ENCODE results near the gene TBC1D22A. TPM values are rescaled to one million over a fixed set of nuclear protein-coding genes. Genes with fewer than 3 reads are reported as not detected.

TBC1D22A gene
- total and polyA plus RNA-seq, 2 donors (not counting 3 experiments of a cell fraction or from before 2014, with no cell fraction given) = 26.1 to 32.4 TPM

DNA sequence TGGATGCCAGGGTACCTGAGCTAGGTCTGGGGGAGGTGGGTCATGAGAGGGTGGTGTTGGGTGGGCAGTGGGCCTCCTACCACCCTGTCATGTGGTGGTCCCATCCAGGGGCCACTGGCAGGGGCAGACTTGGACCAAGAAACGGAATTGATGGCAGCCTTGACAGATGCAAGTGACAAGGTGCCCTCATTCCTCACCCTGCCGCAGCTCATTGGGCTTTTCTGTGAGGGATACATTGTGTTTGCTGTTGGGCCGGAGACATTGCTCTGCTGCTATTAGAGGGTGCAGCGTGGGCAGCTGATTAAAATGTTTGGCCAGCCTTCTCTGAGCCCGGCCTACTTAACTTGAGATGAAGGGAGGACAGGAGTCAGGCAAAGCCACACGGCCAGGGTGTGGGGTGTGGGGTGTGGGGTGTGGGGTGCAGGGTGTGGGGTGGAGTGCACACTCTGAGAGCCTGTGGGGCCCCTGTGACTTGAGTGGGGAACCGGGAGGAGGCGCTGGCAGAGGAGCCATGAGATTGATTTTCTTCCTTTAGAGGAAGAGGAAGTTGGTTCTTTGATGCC lies 351.5 kb downstream of the TBC1D22A start:
- no peaks in the 10 kb centered on the region for H4K20me1 ChIP-seq (replicated peaks; ENCODE audit: control insufficient read depth, extremely low read depth, insufficient read depth, low read length)
- POLR2A ChIA-PET = no interaction called here
- H3K9ac ChIP-seq (replicated peaks; ENCODE audit: extremely low read depth, insufficient read depth, low read length) = no peak overlapping the region
- H3K27me3 ChIP-seq (ENCODE audit: control insufficient read depth in 2 of 2, insufficient read depth in 2 of 2, low read length in 2 of 2) = no peaks in the 10 kb centered on the region
- H3K4me2 ChIP-seq (ENCODE audit: insufficient read depth, low read length) = no peak overlapping the region
- no peak overlapping the region for H3K27ac ChIP-seq (ENCODE audit: insufficient read depth, low read depth, low read length)
- FAIRE-seq (no peak), DNase-seq (ENCODE audit: low read depth, low spot score) (no peak)
- CTCF ChIA-PET = no interaction called here
- H3K9me3 ChIP-seq (replicated peaks; ENCODE audit: control insufficient read depth, insufficient read depth, low read length) = no peaks in the 10 kb centered on the region
- H3K4me1 ChIP-seq (ENCODE audit: control insufficient read depth, extremely low read depth, insufficient read depth, low read length) = no peaks in the 10 kb centered on the region
- H3K9me1 ChIP-seq (replicated peaks; ENCODE audit: control insufficient read depth, extremely low read depth, insufficient read depth, low read length) = no peaks in the 10 kb centered on the region
- no peaks in the 10 kb centered on the region for H3K79me2 ChIP-seq (ENCODE audit: control insufficient read depth, insufficient read depth, low read length)
- no peak for TF ChIP-seq FOS (IDR thresholded peaks at IDR 0.05; ENCODE audit: borderline replicate concordance, insufficient read depth, low read length)
- no peak for TF ChIP-seq POLR2A (IDR thresholded peaks at IDR 0.05; ENCODE audit: low read depth, low read length)
- TF ChIP-seq GATA2 (IDR thresholded peaks at IDR 0.05; ENCODE audit: insufficient read depth, insufficient read length, low read depth, low read length) = no peak
- no peak for TF ChIP-seq MAX (IDR thresholded peaks at IDR 0.05; ENCODE audit: insufficient read depth, insufficient read length)
- no peak for TF ChIP-seq MYC (IDR thresholded peaks at IDR 0.05; ENCODE audit: low read depth, low read length)
- no peak for TF ChIP-seq EZH2 (IDR thresholded peaks at IDR 0.05; ENCODE audit: borderline replicate concordance, low read depth, low read length, severe bottlenecking)
- TF ChIP-seq, protein P1, sequence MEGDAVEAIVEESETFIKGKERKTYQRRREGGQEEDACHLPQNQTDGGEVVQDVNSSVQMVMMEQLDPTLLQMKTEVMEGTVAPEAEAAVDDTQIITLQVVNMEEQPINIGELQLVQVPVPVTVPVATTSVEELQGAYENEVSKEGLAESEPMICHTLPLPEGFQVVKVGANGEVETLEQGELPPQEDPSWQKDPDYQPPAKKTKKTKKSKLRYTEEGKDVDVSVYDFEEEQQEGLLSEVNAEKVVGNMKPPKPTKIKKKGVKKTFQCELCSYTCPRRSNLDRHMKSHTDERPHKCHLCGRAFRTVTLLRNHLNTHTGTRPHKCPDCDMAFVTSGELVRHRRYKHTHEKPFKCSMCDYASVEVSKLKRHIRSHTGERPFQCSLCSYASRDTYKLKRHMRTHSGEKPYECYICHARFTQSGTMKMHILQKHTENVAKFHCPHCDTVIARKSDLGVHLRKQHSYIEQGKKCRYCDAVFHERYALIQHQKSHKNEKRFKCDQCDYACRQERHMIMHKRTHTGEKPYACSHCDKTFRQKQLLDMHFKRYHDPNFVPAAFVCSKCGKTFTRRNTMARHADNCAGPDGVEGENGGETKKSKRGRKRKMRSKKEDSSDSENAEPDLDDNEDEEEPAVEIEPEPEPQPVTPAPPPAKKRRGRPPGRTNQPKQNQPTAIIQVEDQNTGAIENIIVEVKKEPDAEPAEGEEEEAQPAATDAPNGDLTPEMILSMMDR (IDR thresholded peaks at IDR 0.05; ENCODE audit: extremely low read depth in 1 of 2, insufficient read depth in 1 of 2, low read depth in 1 of 2, low read length in 2 of 2) = no peak
- no peak for TF ChIP-seq POLR2AphosphoS5 (IDR thresholded peaks at IDR 0.05; ENCODE audit: insufficient read depth, low read depth, low read length)
- no peak for TF ChIP-seq JUN (IDR thresholded peaks at IDR 0.05; ENCODE audit: borderline replicate concordance, insufficient read depth, insufficient read length, low read depth)
- no peak overlapping the region for H3K4me3 ChIP-seq (replicated peaks in 1 of 3; ENCODE audit: insufficient read depth in 1 of 3, low read depth in 1 of 3, low read length in 3 of 3)
- peaks cover 0 to 5% of the 10 kb centered on the region in 2 experiments for H3K36me3 ChIP-seq (ENCODE audit: control insufficient read depth in 2 of 2, extremely low read depth in 1 of 2, insufficient read depth in 2 of 2, low read length in 2 of 2)
- intact Hi-C loops (cut with micrococcal nuclease) (no loop called here), dilution Hi-C loops (cut with MboI; ENCODE audit: extremely low pct_ligation_motif_present, low sequenced_read_pairs) (no loop called here)
- H2AFZ ChIP-seq (ENCODE audit: low read depth, low read length) = no peak overlapping the region
- BruUV-seq (replicated peaks) = no TSS peak
